ENCODE measurements around the gene COL4A3. TPM values are rescaled to one million over a fixed set of nuclear protein-coding genes. Genes with fewer than 3 reads are reported as not detected.

COL4A3 gene
- total RNA-seq, 1 donor from 2014 or later, result 0.34 TPM

DNA sequence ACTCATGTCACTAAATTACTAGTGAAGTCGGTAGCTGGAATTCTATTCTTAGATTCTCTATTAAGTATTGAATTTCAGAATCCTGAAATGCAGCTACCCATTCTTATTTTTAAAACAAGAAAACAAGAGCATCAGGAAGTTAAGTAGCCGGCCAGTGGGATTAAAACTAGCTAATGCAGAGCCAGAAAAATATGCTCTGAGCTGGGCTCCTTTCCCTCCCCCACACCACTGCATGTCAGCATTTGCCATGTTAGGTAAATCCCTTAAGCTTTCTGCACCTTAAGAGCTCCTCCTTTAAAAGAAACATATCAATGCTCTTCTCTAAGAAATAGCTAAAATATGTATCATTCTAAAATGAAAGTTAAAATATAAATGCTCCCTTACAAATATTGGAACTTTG, 88.4 kb downstream of the COL4A3 start:
- Mint-ChIP-seq H3K4me1 (ENCODE audit: low read depth) (no peaks in the 10 kb centered on the region), H3K9me3 (ENCODE audit: low read depth) (no peaks in the 10 kb centered on the region), H3K27me3 (no peaks in the 10 kb centered on the region), H3K27ac (no peak overlapping the region), H3K36me3 (ENCODE audit: insufficient read depth) (no peaks in the 10 kb centered on the region), H3K4me3 (ENCODE audit: low read depth) (no peak overlapping the region)
- TF ChIP-seq CTCF (IDR thresholded peaks at IDR 0.05; ENCODE audit: unreplicated experiment), result no peak
- DNase-seq (ENCODE audit: low spot score, unreplicated experiment), result no peak

DNA sequence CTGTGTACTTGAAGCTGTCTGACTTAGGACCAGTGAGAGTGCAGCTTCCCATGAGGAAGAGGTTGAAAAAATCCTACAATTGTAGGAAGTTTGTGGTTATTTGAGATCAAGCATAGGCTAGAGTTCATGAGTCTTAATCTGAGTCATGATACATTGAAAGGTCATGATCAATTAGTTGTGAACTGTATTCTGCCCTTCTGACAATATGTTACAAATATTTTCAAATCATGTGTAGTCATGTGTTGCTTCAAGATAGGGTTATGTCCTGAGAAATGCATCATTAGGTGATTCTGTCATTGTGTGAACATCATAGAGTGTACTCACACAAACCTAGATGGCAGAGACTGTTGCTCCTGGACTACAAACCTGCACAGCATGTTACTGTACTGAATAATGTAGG, 92.2 kb downstream of the COL4A3 start:
- Mint-ChIP-seq H3K27me3 (no peaks in the 10 kb centered on the region), H3K4me1 (ENCODE audit: low read depth) (no peaks in the 10 kb centered on the region), H3K9me3 (ENCODE audit: low read depth) (no peaks in the 10 kb centered on the region), H3K36me3 (ENCODE audit: insufficient read depth) (no peaks in the 10 kb centered on the region), H3K27ac (no peak overlapping the region), H3K4me3 (ENCODE audit: low read depth) (no peak overlapping the region)
- no peak for TF ChIP-seq CTCF (IDR thresholded peaks at IDR 0.05; ENCODE audit: unreplicated experiment)
- DNase-seq (ENCODE audit: low spot score, unreplicated experiment), result no peak

GRCh38 chr2:227257820-227258219, 93.4 kb downstream of the COL4A3 start:
- Mint-ChIP-seq H3K4me3 (ENCODE audit: low read depth) (no peak overlapping the region), H3K36me3 (ENCODE audit: insufficient read depth) (no peaks in the 10 kb centered on the region), H3K9me3 (ENCODE audit: low read depth) (no peaks in the 10 kb centered on the region), H3K4me1 (ENCODE audit: low read depth) (no peaks in the 10 kb centered on the region), H3K27me3 (no peaks in the 10 kb centered on the region), H3K27ac (no peak overlapping the region)
- no peak for DNase-seq (ENCODE audit: low spot score, unreplicated experiment)
- TF ChIP-seq CTCF (IDR thresholded peaks at IDR 0.05; ENCODE audit: unreplicated experiment), result no peak

DNA sequence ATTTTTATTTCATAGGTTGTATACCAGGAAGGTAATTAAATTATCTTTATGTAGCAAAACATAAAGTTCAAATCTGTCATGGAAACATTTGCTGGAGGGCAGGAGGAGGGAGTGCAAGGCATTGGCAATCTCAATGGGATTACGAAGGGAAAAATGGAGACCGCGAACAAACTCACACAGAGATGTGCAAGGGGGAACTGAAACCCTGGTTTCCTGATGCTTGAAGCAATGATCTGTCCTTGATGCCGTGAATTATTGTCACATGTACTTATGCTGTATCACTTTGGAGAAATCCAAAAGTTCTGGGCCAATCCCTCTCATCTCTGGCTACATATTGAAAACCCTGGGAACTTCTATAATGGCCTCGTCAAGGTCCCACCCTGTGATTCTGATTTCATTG, 95.6 kb downstream of the COL4A3 start:
- no peak overlapping the region for H3K27ac Mint-ChIP-seq
- H3K4me3 Mint-ChIP-seq (ENCODE audit: low read depth), result no peak overlapping the region
- no peak for DNase-seq (ENCODE audit: low spot score, unreplicated experiment)
- no peak for TF ChIP-seq CTCF (IDR thresholded peaks at IDR 0.05; ENCODE audit: unreplicated experiment)
- no peaks in the 10 kb centered on the region for H3K36me3 Mint-ChIP-seq (ENCODE audit: insufficient read depth)
- no peaks in the 10 kb centered on the region for H3K27me3 Mint-ChIP-seq
- no peaks in the 10 kb centered on the region for H3K4me1 Mint-ChIP-seq (ENCODE audit: low read depth)
- H3K9me3 Mint-ChIP-seq (ENCODE audit: low read depth), result no peaks in the 10 kb centered on the region

DNA sequence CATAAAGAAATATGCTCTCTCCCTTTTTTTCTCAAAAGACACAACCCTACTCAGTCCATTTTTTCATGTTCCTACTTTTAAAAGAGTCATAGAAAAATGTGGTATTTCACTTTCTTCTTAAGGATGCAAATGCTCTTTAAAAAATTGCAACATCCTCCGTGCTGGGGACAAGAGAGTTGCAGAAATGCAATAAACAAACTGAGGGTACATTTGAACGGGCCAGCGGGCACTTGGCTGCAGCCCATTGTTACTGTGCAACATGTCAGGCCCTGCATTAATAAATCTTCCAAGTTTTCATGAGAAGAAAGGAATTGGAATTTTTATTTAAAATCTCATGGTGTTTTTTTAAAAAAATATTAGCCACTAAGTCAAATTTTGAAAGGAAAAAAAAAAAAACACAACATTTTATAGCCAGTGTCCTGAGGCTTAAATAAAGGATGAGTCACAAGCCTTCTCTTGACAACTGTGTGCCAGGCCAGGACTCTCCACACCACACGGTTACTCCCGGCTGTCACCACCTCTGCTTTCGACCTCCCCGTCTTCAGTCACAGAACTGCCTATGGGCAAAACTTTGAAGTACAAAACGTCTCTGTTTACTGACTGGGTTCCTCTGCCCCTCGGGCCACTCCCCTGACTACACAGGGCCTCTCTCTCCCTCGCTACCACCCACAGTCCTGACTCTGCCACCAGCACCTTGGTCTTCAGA, 103.1 kb downstream of the COL4A3 start:
- Mint-ChIP-seq H3K36me3 (ENCODE audit: insufficient read depth) (no peaks in the 10 kb centered on the region), H3K27me3 (no peaks in the 10 kb centered on the region), H3K27ac (no peak overlapping the region), H3K9me3 (ENCODE audit: low read depth) (no peaks in the 10 kb centered on the region), H3K4me3 (ENCODE audit: low read depth) (no peak overlapping the region), H3K4me1 (ENCODE audit: low read depth) (peaks cover 6% of the 10 kb centered on the region)
- no peak for DNase-seq (ENCODE audit: low spot score, unreplicated experiment)
- TF ChIP-seq CTCF (IDR thresholded peaks at IDR 0.05; ENCODE audit: unreplicated experiment), result no peak
